Neural cell (in vitro differentiated cells): ENCODE data around the gene EXOC4.

Experiments
- EZH2 ChIP-seq: fragments of 200-600, 300-800 bp; shearing (Covaris generic), sonication (generic); IDR thresholded peaks from 2 replicates; pipeline ENCODE4 v1.6.1; 2014; ENCODE audit warnings: antibody characterized with exemption, low read length, borderline replicate concordance, mild to moderate bottlenecking; ENCODE audit not compliant: insufficient read depth, poor library complexity, severe bottlenecking
- POLR2AphosphoS5 ChIP-seq: IDR thresholded peaks from 2 replicates; pipeline ENCODE4 v1.6.1; 2012
- TF ChIP-seq, protein P1 (sequence below): fragments of 450-650 bp; IDR thresholded peaks from 2 replicates; pipeline ENCODE4 v1.5.1; 2014; ENCODE audit warnings: antibody characterized with exemption, mild to moderate bottlenecking, moderate library complexity; ENCODE audit not compliant: poor library complexity, severe bottlenecking
- TF ChIP-seq, protein P2 (sequence below): IDR thresholded peaks from 2 replicates; pipeline ENCODE4 v1.6.1; 2012; ENCODE audit warnings: borderline replicate concordance

DNA sequence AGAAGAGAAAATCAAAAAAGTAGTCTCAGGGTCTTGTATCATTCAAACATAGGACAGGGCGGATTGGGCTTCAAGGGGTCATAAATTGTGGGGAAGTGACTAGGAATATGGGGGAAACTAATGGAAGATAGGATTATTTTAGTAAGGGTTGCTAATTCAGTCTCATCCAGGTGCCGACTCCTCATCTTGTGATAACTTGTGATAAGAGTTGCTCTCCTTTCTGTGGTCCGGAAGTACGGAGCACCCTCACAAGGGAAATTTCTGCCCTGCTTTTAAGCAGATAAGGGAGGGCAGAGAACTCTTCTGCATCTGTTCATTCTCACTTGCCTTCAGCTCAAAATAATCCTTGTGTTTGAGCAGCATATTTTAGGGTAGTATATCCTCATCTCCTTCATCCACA lies 437.9 kb downstream of the EXOC4 start:
- TF ChIP-seq, protein P1, sequence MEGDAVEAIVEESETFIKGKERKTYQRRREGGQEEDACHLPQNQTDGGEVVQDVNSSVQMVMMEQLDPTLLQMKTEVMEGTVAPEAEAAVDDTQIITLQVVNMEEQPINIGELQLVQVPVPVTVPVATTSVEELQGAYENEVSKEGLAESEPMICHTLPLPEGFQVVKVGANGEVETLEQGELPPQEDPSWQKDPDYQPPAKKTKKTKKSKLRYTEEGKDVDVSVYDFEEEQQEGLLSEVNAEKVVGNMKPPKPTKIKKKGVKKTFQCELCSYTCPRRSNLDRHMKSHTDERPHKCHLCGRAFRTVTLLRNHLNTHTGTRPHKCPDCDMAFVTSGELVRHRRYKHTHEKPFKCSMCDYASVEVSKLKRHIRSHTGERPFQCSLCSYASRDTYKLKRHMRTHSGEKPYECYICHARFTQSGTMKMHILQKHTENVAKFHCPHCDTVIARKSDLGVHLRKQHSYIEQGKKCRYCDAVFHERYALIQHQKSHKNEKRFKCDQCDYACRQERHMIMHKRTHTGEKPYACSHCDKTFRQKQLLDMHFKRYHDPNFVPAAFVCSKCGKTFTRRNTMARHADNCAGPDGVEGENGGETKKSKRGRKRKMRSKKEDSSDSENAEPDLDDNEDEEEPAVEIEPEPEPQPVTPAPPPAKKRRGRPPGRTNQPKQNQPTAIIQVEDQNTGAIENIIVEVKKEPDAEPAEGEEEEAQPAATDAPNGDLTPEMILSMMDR = no peak
- TF ChIP-seq, protein P2, sequence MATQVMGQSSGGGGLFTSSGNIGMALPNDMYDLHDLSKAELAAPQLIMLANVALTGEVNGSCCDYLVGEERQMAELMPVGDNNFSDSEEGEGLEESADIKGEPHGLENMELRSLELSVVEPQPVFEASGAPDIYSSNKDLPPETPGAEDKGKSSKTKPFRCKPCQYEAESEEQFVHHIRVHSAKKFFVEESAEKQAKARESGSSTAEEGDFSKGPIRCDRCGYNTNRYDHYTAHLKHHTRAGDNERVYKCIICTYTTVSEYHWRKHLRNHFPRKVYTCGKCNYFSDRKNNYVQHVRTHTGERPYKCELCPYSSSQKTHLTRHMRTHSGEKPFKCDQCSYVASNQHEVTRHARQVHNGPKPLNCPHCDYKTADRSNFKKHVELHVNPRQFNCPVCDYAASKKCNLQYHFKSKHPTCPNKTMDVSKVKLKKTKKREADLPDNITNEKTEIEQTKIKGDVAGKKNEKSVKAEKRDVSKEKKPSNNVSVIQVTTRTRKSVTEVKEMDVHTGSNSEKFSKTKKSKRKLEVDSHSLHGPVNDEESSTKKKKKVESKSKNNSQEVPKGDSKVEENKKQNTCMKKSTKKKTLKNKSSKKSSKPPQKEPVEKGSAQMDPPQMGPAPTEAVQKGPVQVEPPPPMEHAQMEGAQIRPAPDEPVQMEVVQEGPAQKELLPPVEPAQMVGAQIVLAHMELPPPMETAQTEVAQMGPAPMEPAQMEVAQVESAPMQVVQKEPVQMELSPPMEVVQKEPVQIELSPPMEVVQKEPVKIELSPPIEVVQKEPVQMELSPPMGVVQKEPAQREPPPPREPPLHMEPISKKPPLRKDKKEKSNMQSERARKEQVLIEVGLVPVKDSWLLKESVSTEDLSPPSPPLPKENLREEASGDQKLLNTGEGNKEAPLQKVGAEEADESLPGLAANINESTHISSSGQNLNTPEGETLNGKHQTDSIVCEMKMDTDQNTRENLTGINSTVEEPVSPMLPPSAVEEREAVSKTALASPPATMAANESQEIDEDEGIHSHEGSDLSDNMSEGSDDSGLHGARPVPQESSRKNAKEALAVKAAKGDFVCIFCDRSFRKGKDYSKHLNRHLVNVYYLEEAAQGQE = no peak
- TF ChIP-seq POLR2AphosphoS5 (no peak), EZH2 (no peak)
